ENCODE results near the gene FAM47B.

Gene FAM47B

DNA sequence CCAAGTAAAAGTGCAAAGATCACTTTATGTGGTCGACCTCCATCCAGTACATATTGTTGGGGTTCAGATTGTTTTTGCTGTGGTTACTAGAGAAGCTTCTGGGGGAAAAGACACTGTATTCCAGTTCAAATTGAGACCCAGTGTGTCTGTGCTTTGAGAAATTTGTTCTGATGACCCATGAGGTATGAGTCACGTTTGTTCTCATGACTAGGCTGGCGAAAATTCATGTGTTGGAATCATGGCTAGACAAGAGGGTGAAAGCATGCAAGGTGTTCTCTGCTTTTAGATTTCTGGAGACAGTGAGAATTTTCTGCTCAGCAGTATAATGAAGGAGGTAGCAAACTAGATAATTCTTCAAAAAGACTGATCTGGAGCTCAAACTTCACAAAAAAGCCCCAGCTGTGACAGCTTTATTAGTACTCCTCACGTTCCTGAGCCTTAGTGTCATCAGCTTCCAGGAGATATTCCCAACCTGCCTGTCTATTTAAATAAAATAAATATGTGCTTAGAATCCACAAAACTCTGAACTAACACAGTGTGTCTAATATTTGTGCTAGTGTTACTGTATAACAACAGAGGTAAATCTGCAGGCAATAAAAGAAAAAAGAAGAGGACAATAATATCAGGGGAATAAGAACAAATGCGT, 24.4 kb upstream of the FAM47B start:
- Histone ChIP-seq H3K4me1 (ENCODE audit: low read length) (no peaks in the 10 kb centered on the region), H3K36me3 (replicated peaks; ENCODE audit: low read depth, low read length) (no peaks in the 10 kb centered on the region), H2AFZ (ENCODE audit: low read depth, low read length) (0 out of 2 replicates have a peak overlapping the region, but pooled peaks have one; percentile 45), H3K27me3 (ENCODE audit: low read depth, low read length) (no peaks in the 10 kb centered on the region), H4K20me1 (ENCODE audit: insufficient read depth, low read length) (no peaks in the 10 kb centered on the region), H3K27ac (ENCODE audit: low read length) (no peak overlapping the region), H3K4me2 (ENCODE audit: low read length) (no peak overlapping the region), H3K79me2 (ENCODE audit: low read length) (no peaks in the 10 kb centered on the region), H3K4me3 (ENCODE audit: low read length) (no peak overlapping the region), H3K9ac (ENCODE audit: low read length) (no peak overlapping the region), H3K9me3 (ENCODE audit: insufficient read depth, low read length) (no peaks in the 10 kb centered on the region)
- TF ChIP-seq, protein P1, sequence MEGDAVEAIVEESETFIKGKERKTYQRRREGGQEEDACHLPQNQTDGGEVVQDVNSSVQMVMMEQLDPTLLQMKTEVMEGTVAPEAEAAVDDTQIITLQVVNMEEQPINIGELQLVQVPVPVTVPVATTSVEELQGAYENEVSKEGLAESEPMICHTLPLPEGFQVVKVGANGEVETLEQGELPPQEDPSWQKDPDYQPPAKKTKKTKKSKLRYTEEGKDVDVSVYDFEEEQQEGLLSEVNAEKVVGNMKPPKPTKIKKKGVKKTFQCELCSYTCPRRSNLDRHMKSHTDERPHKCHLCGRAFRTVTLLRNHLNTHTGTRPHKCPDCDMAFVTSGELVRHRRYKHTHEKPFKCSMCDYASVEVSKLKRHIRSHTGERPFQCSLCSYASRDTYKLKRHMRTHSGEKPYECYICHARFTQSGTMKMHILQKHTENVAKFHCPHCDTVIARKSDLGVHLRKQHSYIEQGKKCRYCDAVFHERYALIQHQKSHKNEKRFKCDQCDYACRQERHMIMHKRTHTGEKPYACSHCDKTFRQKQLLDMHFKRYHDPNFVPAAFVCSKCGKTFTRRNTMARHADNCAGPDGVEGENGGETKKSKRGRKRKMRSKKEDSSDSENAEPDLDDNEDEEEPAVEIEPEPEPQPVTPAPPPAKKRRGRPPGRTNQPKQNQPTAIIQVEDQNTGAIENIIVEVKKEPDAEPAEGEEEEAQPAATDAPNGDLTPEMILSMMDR (IDR thresholded peaks at IDR 0.05; ENCODE audit: low read depth, low read length): no peak
- no peak for TF ChIP-seq EZH2phosphoT487 (IDR thresholded peaks at IDR 0.05; ENCODE audit: low read depth)

DNA sequence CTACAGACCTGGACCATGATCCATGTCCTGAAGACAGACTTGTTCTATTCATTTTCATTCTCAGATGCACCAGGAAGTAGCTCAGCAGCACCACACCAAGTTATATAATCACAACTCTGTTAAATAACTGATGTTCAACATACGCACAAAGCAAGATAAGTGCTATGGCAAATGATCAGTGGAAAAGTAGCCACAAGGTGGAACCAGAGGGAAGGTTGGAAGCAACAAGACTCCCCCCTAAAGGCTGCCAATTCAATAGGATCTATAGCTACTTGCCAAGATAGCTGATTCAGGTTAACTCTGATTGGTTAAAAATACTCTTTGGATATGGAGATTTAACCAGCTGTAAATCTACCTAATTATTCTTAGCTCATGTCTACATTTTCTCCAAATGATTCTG, 23.7 kb upstream of the FAM47B start:
- Histone ChIP-seq H3K79me2 (ENCODE audit: low read length) (no peaks in the 10 kb centered on the region), H3K9me3 (ENCODE audit: insufficient read depth, low read length) (no peaks in the 10 kb centered on the region), H3K9ac (ENCODE audit: low read length) (no peak overlapping the region), H3K4me3 (ENCODE audit: low read length) (no peak overlapping the region), H3K36me3 (replicated peaks; ENCODE audit: low read depth, low read length) (no peaks in the 10 kb centered on the region), H3K27me3 (ENCODE audit: low read depth, low read length) (no peaks in the 10 kb centered on the region), H2AFZ (ENCODE audit: low read depth, low read length) (peak overlapping the region; percentile 45; the same call in 1 of the 2 replicates), H4K20me1 (ENCODE audit: insufficient read depth, low read length) (no peaks in the 10 kb centered on the region), H3K4me2 (ENCODE audit: low read length) (no peak overlapping the region), H3K27ac (ENCODE audit: low read length) (no peak overlapping the region), H3K4me1 (ENCODE audit: low read length) (no peaks in the 10 kb centered on the region)
- TF ChIP-seq, protein P1 (IDR thresholded peaks at IDR 0.05; ENCODE audit: low read depth, low read length): peak; percentile 44
- TF ChIP-seq EZH2phosphoT487 (IDR thresholded peaks at IDR 0.05; ENCODE audit: low read depth): no peak

DNA sequence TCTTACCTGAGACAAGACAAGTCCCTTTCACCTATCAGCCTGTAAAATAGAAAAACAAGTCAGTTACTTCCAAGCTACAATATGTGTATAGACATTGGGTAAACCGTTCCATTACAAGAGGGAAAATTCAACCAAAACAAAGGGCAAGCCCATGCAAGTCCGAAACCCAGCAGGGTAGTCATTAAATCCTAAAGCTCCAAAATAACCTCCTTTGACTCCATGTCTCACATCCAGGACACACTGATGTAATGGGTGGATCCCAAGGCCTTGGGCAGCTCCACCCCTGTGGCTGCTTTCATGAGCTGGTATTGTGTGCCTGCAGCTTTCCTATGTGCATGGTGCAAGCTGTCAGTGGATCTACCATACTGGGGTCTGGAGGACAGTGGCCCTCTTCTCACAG, 14.7 kb upstream of the FAM47B start:
- Histone ChIP-seq H3K9ac (ENCODE audit: low read length) (no peak overlapping the region), H3K27me3 (ENCODE audit: low read depth, low read length) (no peaks in the 10 kb centered on the region), H3K4me1 (ENCODE audit: low read length) (no peaks in the 10 kb centered on the region), H3K27ac (ENCODE audit: low read length) (no peak overlapping the region), H2AFZ (ENCODE audit: low read depth, low read length) (no peak overlapping the region), H3K9me3 (ENCODE audit: insufficient read depth, low read length) (no peaks in the 10 kb centered on the region), H3K4me3 (ENCODE audit: low read length) (no peak overlapping the region), H4K20me1 (ENCODE audit: insufficient read depth, low read length) (no peaks in the 10 kb centered on the region), H3K36me3 (replicated peaks; ENCODE audit: low read depth, low read length) (no peaks in the 10 kb centered on the region), H3K79me2 (ENCODE audit: low read length) (no peaks in the 10 kb centered on the region), H3K4me2 (ENCODE audit: low read length) (no peak overlapping the region)
- TF ChIP-seq EZH2phosphoT487 (IDR thresholded peaks at IDR 0.05; ENCODE audit: low read depth): no peak
- TF ChIP-seq, protein P1 (IDR thresholded peaks at IDR 0.05; ENCODE audit: low read depth, low read length): no peak

DNA sequence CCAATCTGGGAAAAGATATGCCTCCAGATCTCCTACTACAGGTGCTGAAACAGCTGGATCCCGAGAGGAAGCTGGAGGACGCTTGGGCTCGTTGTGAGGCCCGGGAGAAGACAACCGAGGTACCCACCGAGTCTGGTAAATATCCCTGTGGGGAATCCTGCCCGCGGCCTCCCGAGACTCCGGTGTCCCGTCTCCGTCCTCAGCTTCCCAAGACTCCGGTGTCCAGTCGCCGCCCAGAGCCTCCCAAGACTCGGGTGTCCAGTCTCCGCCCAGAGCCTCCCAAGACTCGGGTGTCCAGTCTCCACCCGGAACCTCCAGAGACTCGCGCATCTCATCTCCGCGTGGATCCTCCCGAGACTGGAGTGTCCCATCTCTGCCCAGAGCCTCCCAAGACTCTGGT, 639 bp downstream of the FAM47B start:
- Histone ChIP-seq H3K27ac (ENCODE audit: low read length) (no peak overlapping the region), H3K9ac (ENCODE audit: low read length) (no peak overlapping the region), H3K4me1 (ENCODE audit: low read length) (no peaks in the 10 kb centered on the region), H3K4me3 (ENCODE audit: low read length) (no peak overlapping the region), H3K79me2 (ENCODE audit: low read length) (no peaks in the 10 kb centered on the region), H2AFZ (ENCODE audit: low read depth, low read length) (no peak overlapping the region), H3K36me3 (replicated peaks; ENCODE audit: low read depth, low read length) (no peaks in the 10 kb centered on the region), H4K20me1 (ENCODE audit: insufficient read depth, low read length) (no peaks in the 10 kb centered on the region), H3K4me2 (ENCODE audit: low read length) (no peak overlapping the region), H3K27me3 (ENCODE audit: low read depth, low read length) (no peaks in the 10 kb centered on the region), H3K9me3 (ENCODE audit: insufficient read depth, low read length) (no peaks in the 10 kb centered on the region)
- TF ChIP-seq, protein P1 (IDR thresholded peaks at IDR 0.05; ENCODE audit: low read depth, low read length): no peak
- TF ChIP-seq EZH2phosphoT487 (IDR thresholded peaks at IDR 0.05; ENCODE audit: low read depth): no peak
